DLD1 (cell line): ENCODE data around the gene ATOH1.

Source experiments
- in situ Hi-C: cut with HindIII; loops from 2 replicates; pipeline ENCODE4 v1.10.0; 2017; ENCODE audit warnings: low sequenced_read_pairs

ATOH1 gene, protein sequence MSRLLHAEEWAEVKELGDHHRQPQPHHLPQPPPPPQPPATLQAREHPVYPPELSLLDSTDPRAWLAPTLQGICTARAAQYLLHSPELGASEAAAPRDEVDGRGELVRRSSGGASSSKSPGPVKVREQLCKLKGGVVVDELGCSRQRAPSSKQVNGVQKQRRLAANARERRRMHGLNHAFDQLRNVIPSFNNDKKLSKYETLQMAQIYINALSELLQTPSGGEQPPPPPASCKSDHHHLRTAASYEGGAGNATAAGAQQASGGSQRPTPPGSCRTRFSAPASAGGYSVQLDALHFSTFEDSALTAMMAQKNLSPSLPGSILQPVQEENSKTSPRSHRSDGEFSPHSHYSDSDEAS

DNA sequence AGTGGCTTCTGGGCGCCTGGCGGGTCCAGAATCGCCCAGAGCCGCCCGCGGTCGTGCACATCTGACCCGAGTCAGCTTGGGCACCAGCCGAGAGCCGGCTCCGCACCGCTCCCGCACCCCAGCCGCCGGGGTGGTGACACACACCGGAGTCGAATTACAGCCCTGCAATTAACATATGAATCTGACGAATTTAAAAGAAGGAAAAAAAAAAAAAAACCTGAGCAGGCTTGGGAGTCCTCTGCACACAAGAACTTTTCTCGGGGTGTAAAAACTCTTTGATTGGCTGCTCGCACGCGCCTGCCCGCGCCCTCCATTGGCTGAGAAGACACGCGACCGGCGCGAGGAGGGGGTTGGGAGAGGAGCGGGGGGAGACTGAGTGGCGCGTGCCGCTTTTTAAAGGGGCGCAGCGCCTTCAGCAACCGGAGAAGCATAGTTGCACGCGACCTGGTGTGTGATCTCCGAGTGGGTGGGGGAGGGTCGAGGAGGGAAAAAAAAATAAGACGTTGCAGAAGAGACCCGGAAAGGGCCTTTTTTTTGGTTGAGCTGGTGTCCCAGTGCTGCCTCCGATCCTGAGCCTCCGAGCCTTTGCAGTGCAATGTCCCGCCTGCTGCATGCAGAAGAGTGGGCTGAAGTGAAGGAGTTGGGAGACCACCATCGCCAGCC lies at the start of gene ATOH1:
TSS of gene ATOH1 (plus strand) at position 422 of the 663 bp plus-strand sequence. CDS start at position 596, 174 bp downstream.
- in situ Hi-C loops = no loop called here

DNA sequence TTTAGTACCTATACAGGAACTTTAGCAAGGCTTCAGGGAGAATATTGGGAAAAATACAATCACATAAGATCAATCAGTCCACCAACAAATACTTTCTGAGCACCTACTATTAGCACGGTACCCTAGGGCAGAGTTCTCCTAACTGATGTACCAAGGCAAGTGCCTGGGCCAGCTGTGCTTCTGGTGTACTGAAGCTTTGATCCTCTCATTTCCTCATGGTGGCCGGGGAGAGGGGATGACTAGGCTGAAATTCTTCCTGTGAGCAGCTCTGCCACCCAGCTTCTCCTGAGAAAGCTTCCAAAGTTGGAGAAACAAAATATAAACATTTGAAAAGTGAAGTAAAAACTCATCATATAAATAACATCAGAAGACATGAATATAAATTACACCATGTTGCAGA lies 49.3 kb upstream of the ATOH1 start:
- in situ Hi-C loops = no loop called here

DNA sequence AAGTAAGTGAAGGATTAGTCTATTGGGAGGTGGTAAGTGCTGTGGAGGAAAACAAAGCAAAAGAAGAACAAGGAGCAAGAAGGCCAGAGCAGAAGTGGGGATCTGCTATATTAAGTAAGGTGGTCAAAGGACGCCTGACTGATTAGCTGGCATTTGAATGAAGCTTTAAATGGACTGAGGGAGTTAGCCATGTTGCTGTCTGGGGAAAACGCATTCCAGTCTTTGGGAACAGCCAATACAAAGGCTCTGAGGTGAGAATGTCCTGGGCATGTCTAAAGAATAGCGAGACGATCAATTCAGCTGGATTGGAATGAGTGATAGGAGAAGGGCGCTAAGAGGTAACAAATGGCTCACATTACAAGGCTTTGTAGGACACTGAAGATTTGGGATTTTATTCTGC lies 48.5 kb upstream of the ATOH1 start:
- in situ Hi-C loops = no loop called here

DNA sequence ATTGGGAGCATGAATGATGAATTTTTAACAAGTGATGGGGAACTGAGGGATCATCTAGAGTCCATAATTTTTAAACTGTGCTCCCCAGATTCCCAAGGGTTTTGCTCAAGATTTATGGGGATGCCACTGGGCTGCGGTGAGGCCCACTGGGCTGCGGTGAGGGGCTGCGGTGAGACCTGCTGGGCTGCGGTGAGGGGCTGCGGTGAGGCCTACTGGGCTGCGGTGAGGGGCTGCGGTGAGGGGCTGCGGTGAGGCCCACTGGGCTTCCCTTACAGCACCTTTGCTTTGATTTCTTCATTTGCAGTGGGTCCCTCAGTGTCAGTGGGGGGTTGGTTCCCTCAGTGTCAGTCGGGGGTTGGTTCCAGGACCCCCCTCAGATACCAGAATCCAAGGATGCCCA lies 47.4 kb upstream of the ATOH1 start:
- in situ Hi-C loops = no loop called here

DNA sequence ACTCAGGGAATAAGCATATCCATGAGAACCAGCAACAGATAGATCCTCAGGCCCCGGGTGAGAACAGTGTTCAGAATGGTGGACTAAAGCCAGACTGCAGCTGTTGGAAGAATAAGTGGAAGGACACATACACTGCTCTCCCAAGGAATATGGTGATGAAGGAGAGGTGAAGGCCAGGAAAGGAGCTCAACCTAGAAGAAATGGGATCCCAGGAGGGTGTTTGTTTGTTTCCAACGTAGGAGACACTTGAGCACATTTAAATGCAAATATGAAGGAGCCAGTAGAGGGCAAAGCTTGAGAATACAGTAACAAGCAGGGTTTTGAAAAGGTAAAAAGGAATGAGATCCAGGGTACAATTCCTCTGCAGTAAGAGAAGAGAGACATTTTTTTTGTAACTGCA lies 42.4 kb upstream of the ATOH1 start:
- in situ Hi-C loops = no loop called here

DNA sequence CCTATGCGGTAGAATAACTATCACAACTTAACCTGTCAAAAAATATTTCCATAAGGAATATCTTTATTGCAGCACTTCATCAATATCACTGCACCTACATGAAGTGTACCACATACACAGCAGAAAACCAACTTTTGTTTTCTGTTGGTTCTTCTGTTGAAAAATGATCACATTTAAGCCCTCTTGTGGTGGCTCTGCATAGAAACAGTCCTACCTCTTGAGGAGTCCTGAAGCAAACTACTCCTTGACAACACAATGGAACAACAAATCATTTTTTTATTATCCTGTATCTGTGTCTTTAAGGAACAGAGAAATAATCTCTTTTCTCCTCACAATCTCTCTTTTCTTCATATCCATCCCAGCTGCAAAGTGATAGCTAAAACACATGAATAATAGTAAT lies 39.8 kb upstream of the ATOH1 start:
- in situ Hi-C loops = no loop called here

DNA sequence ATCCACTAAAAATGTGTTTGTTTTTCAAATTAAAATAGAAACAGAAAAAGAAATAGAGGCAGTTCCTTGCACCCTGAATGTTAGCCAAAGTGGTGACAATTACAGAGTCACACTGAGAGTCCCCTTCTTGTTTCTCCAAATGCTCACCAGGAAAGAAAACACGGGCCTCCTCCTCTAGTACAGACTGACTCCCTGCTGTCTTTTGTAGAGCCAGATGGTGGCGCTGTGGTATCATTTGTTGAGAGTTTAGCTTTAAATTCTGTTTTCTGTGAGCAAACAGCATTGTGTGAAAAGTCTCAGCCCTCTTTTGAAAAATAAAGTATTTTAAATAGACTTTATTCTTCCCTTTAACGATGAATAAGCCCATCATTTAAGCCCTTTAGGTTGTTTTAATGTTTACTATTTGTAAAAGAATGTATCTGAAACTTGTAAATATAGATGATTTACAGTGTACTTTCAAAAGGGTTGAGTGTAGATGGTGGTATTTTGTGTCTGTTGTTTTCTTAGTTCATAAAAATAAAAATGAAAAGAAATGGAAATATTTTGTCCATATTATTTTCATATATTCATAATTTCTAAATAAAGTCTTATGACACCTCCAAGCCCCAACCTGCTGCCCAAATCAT lies 36.9 kb upstream of the ATOH1 start:
- in situ Hi-C loops = no loop called here

DNA sequence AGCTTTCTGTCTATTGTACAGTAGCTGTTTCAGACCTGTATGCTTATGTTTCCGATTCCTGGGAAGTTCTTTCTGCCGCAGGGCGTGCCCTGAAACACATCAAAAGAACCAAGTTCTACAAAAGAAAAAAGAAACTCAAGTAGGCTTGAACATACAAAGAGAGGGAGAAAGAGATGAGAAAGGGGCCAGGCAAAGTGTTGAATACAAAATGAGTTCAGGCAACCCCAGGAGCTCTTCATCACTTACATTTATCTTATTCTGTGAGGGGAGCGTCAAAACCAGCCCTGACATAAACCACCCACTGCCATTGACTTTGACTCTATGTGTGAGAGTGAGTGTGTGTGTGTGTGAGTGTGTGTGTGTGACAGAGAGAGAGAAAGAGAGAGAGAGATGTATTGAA lies 26.5 kb upstream of the ATOH1 start:
- in situ Hi-C loops = no loop called here

DNA sequence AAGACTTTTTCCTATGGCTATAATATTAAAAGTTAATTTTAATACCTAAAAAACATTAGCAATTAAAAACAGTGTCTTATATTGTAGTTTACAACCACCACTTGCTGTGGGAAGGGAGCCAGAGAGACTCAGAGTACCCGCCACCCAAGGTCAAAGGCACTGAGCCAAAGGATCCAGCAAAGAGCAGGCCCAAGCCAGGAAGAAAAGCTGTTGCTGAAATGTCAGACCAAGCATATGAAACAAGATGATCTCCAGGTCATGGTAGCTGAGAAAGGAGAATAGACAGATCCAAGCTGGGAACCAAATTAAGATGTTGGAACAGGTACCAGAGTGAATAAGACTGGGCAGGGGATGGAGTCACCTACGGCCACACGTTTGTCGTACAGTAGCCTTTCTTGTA lies 18.8 kb upstream of the ATOH1 start:
- in situ Hi-C loops = no loop called here

DNA sequence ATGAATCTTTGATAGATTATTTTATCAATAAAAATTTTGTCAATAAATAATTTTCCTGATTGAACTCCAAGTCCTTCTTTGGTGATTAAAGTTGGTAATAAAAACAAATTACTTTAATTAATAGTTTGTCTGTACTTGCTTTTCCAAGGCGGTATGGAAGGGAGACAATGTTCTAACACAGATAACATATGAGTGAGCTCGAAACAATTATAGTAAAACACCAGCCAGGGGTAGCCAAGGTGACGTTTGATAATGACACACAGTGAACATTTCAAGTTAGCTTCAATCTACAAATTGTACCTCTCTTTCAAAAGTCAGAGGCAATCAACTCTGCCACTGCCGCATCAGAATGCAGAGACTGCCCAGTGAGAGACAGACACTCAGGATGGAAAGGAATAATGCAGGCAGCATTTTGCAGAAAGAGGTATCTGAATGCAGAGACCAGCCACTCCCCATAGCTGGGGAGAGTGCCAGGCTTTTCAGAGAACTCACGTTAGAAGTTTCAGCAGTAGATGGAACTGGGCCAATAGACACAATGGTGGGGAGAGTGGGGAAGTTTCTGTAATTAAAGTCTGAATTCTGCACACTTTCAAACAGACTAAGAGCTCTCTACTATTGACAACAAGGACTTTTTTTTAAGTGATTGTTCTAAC lies 18.1 kb upstream of the ATOH1 start:
- in situ Hi-C loops = no loop called here

DNA sequence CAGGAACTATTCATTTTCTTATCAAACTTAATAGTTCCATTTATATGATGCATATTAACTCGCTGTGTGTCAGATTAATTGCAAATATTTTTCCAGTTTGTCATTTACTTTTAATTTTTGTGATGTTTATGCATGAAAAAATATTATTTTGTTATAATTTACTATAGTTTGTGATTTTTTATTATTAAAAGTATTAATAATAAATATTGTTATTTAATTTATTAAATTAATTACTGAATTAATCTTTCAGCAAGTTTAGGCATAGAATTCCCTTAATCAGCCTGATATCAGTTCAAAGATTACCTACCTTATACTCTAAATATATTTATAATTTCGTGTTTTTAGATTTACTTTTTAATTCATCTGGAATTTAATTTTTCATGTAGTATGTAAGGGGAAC lies 15.5 kb upstream of the ATOH1 start:
- in situ Hi-C loops = no loop called here

DNA sequence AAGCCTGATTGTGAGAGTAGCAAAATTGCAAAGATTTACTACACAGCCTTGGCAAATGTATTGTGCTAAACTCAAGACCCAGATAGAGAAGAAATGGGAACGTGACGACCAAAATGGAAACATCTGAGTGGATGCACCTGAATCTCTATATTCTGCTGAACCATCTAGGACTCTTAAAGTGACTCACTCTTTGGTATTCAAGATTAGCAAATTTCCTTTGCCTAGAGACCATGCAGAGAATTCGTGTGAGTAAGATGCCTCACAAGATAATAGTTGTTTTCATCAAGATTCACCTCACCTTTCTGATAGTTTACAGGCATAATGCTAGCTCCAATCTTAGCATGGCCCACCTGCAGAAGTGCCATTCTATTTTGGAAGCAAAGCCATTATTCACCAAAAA lies 14.4 kb upstream of the ATOH1 start:
- in situ Hi-C loops = no loop called here

DNA sequence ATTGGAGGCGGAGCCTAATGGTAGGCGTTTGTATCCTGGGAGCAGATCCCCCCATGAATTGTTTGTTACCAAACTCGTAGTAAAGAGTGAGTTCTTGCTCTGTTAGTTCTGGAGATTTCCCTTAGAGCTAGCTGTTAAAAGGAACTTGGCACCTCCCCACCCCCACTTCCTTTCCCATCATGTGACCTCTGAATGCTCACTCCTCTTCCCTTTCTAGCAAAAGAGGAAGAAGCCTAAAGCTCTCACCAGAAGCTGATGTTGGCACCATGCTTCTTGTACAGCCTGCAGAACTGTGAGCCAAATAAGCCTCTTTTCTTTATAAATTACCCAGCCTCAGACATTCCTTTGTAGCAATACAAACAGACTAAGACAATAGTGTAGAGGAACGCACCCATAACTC lies 13.8 kb upstream of the ATOH1 start:
- in situ Hi-C loops = no loop called here

DNA sequence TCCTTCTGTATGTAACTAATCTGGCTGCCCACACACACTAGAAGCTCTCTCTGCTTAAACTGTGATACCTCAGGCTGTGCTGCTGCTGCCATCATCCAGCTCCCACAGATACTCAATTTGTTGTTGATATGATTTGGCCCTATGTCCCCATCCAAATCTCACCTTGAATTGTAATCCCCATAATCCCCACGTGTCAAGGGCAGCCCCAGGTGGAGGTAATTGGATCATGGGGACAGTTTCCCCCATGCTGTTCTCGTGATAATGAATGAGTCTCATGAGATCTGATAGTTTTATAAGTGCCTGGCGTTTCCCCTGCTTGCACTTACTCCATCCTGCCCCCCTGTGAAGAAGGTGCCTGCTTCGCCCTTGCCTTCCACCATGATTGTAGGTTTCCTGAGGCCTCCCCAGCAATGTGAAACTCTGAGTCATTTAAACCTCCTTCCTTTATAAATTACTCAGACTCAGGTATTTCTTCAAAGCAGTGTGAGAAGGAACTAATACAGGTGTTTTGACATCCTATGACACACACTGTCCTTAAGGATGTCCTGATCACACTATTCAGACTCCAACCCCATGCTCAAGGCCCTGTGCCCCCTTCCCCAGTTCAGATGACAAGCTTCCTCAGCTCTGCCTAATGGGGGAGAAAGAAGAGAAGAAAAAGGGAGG lies 2.9 kb upstream of the ATOH1 start:
- in situ Hi-C loops = no loop called here

DNA sequence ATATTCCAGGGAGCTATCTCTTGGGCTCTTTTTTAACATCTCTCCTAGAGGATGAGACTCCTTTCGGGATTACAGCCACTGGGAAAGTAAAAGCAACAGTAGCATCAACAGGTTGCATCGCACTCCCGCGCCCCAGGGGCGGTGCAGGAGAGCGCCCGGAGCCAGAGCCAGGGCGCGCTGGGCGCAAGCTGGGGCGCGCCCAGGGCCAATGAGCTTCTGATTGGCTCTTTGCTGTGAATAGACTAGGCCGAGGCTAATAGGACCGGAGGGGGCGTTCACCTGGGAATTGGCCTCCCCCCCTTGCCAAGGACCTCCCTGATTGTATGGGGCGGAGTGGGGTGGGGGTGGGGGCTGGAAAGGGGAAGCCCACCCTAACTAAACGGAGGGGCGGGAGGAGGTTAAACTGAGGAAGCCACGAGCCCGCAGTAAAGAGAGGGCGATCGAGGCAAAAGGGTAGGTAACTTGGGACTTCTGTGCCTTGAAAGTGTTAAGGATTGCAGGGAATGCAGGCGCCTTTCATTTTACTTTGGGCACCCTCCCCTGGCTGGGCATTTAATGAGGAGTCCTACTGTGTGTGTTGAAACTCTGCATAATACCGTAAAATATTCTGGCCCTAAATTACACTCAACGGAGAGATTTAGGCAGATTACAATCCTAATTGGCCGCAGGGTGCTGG lies 1.1 kb upstream of the ATOH1 start:
- in situ Hi-C loops = no loop called here

DNA sequence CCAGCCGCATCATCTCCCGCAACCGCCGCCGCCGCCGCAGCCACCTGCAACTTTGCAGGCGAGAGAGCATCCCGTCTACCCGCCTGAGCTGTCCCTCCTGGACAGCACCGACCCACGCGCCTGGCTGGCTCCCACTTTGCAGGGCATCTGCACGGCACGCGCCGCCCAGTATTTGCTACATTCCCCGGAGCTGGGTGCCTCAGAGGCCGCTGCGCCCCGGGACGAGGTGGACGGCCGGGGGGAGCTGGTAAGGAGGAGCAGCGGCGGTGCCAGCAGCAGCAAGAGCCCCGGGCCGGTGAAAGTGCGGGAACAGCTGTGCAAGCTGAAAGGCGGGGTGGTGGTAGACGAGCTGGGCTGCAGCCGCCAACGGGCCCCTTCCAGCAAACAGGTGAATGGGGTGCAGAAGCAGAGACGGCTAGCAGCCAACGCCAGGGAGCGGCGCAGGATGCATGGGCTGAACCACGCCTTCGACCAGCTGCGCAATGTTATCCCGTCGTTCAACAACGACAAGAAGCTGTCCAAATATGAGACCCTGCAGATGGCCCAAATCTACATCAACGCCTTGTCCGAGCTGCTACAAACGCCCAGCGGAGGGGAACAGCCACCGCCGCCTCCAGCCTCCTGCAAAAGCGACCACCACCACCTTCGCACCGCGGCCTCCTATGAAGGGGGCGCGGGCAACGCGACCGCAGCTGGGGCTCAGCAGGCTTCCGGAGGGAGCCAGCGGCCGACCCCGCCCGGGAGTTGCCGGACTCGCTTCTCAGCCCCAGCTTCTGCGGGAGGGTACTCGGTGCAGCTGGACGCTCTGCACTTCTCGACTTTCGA lies 654 bp downstream of the ATOH1 start:
- in situ Hi-C loops = no loop called here

DNA sequence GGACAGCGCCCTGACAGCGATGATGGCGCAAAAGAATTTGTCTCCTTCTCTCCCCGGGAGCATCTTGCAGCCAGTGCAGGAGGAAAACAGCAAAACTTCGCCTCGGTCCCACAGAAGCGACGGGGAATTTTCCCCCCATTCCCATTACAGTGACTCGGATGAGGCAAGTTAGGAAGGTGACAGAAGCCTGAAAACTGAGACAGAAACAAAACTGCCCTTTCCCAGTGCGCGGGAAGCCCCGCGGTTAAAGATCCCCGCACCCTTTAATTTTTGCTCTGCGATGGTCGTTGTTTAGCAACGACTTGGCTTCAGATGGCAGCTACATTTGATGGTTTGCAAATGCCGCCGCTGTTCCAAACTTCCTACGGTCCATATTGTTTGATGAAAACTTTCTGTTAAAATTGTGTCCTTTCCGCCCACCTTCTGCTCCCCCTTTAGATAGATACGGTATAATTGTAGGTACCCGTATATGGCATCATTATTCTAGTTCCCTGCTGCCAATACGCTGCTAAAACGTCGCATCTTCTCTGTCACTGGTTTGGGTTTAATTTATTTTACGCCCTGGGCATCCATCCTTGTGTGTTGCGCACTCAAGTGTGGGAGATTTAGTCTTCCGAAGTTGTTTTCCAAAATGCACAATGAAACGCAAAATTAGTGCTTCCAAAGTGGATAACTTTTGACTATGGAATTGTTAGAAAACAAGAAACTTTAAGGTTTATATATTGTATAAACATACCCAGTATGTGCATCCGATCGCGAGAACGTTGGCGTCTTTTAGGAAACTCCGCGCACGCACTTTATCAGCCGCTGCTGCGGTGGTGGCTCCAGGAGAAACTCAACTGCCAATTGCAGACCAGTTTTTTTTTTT lies 1.5 kb downstream of the ATOH1 start:
- in situ Hi-C loops = no loop called here

DNA sequence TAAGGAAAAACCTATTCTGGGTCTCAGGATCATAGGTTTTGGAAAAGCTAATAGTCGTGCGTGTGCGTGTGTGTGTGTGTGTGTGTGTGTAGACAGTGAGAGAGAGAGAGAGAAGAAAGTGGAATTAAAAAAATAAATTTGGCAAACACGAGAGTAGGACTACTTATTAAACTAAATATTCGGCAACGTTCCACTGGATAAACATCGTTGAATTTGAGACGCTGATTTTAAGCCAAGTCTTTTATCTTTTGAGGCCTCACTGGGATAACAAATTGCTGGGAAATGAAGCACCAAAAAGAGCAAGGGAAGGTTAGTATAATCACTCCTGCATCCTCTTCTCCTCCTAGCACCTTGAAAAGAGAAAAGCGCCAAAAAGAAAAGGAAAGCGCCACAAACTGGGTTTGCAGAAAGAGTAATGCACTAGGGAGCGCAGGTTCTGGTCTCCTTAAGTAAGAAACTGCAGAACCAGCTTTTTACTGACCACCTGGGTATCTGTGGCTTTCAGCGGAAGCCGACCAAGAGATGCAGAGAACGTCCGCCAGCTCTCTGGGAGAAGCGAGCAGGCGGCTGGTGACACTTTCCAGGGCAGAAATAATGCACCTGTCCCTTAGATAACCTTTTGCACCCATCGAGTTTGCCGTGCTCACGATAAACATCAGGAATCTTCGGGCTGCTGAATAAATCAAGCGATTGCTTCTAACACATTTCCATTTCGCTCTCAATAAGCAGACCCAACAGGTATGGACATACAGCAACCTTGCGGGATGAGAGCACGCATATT lies 3.4 kb downstream of the ATOH1 start:
- in situ Hi-C loops = no loop called here
